Left kidney (tissue), 2 donors: Measurements from ENCODE around the gene MOB2. TPM values are rescaled to one million over a fixed set of nuclear protein-coding genes. Genes with fewer than 3 reads are reported as not detected.

Source experiments
- DNase-seq: peaks from one replicate; pipeline ENCODE4 v3.0.0-alpha.2; 2013
- polyA plus RNA-seq: library from polyadenylated mRNA; unstranded; fragments of 120-200 nt; gene quantifications from one replicate; pipeline ENCODE4 v1.2.1, GENCODE V29; 2013; ENCODE audit not compliant: insufficient read length

MOB2 gene
- polyA plus RNA-seq, 1 donor, result 29.4 TPM

- DNase-seq, result no peak
Measured at GRCh38 chr11:1505480-1505879, 18.9 kb upstream of the MOB2 start.

- DNase-seq, result no peak
Measured at GRCh38 chr11:1504581-1505290, 18.2 kb upstream of the MOB2 start.

GRCh38 chr11:1504138-1504537 lies 17.6 kb upstream of the MOB2 start:
- no peak for DNase-seq

GRCh38 chr11:1503708-1504104 lies 17.1 kb upstream of the MOB2 start:
- no peak for DNase-seq

- no peak for DNase-seq
Measured at GRCh38 chr11:1502954-1503707, 16.6 kb upstream of the MOB2 start.

- DNase-seq, result no peak
Measured at GRCh38 chr11:1502168-1502953, 15.8 kb upstream of the MOB2 start.

- no peak for DNase-seq
Measured at GRCh38 chr11:1501421-1502167, 15.0 kb upstream of the MOB2 start.

- no peak for DNase-seq
Measured at GRCh38 chr11:1500466-1501420, 14.2 kb upstream of the MOB2 start.

- DNase-seq, result no peak
Measured at GRCh38 chr11:1499899-1500298, 13.3 kb upstream of the MOB2 start.

GRCh38 chr11:1499261-1499890 lies 12.8 kb upstream of the MOB2 start:
- no peak for DNase-seq

GRCh38 chr11:1498262-1498661 lies 11.7 kb upstream of the MOB2 start:
- no peak for DNase-seq

GRCh38 chr11:1497600-1497999 lies 11.0 kb upstream of the MOB2 start:
- DNase-seq, result no peak

GRCh38 chr11:1496761-1497095 lies 10.1 kb upstream of the MOB2 start:
- no peak for DNase-seq

GRCh38 chr11:1496091-1496760 lies 9.6 kb upstream of the MOB2 start:
- no peak for DNase-seq

GRCh38 chr11:1494650-1495049 lies 8.1 kb upstream of the MOB2 start:
- DNase-seq, result no peak

- no peak for DNase-seq
Measured at GRCh38 chr11:1493650-1494244, 7.2 kb upstream of the MOB2 start.

GRCh38 chr11:1491379-1491778 lies 4.8 kb upstream of the MOB2 start:
- DNase-seq, result no peak

GRCh38 chr11:1490651-1491050 lies 4.1 kb upstream of the MOB2 start:
- no peak for DNase-seq

GRCh38 chr11:1488575-1489180 lies 2.1 kb upstream of the MOB2 start:
- DNase-seq, result no peak
